Mesenteric fat pad (tissue), 1 donor: ENCODE measurements around the gene HES3. TPM values are rescaled to one million over a fixed set of nuclear protein-coding genes. Genes with fewer than 3 reads are reported as not detected.

ENCODE experiments used
- total RNA-seq: library from RNA; stranded (reverse); fragmentation: NEBNext Ultra II Directional; extraction: Animal tissue kit (Norgen Biotek cat#: 25700); gene quantifications from one replicate; pipeline ENCODE4 v1.2.1, GENCODE V29; 2021
- donor health status: DM: yes; HTN: yes; CAD: no.

Gene HES3
- total RNA-seq, 1 donor from 2014 or later: not detected

Other genes starting within 250 kb of the HES3 start
- 29.0 TPM for gene KCNAB2, start 198.3 kb upstream of the HES3 start, total RNA-seq
- 0.13 TPM for gene CHD5, start 63.9 kb upstream of the HES3 start, total RNA-seq
- gene RPL22, start 44.6 kb upstream of the HES3 start, total RNA-seq: 264 TPM
- gene RNF207, start 38.1 kb upstream of the HES3 start, total RNA-seq: 14.7 TPM
- 72.9 TPM for gene ICMT, start 8.2 kb upstream of the HES3 start, total RNA-seq
- 32.3 TPM for gene GPR153, start 16.9 kb downstream of the HES3 start, total RNA-seq
- 9.6 TPM for gene ACOT7, start 149.6 kb downstream of the HES3 start, total RNA-seq
- gene HES2, start 175.7 kb downstream of the HES3 start, total RNA-seq: 0.19 TPM
- 0.80 TPM for gene ESPN, start 180.6 kb downstream of the HES3 start, total RNA-seq
- 6.0 TPM for gene TNFRSF25, start 222.0 kb downstream of the HES3 start, total RNA-seq
- 9.3 TPM for gene PLEKHG5, start 247.5 kb downstream of the HES3 start, total RNA-seq